ENCODE data around the gene LPIN1. TPM values are rescaled to one million over a fixed set of nuclear protein-coding genes. Genes with fewer than 3 reads are reported as not detected.
A peak's percentile ranks its signal among the peaks of the same experiment; 100 is the strongest.

LPIN1 gene
- total and polyA plus RNA-seq, 2 of the 13 experiments (the other 11 are each of a cell fraction or from before 2014, with no cell fraction given) = 9.7 to 19.4 TPM

DNA sequence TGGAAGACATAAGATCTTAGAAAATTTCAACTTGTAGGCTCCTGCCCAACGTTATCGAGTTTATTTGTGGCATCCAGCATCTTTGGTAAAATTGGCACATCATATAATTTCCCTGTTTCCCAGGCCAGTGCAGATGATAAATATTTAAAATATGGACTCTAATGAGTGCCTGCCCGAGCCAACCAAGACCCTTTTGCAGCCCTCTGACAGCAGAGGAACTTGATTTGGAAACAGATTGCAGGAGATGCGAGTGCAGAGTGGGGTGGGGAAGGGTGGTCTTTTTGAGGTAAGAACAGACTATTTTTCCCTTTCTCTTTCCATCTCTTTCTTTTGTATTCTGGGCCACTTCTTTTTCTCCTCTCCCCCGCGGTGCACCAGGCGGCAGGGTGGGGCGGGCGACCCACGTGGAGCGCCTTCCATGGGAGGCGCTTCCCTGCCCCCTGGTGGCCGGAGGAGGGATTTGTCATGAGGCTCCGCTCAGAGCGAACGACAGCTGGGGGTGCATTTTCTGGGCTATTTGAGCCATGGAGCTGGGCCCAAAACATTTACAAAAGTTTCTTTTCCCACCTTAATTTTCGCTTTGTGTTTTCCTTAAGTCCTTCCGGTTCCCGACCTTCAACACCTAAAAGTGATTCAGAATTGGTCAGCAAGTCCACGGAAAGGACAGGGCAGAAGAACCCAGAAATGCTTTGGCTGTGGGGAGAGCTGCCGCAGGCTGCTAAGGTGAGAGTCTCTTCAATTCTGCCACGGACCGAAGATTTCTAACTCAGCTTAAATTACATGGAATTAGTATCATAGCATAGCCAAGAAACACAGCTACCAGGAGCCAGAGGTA, 32.7 kb downstream of the LPIN1 start:
- FAIRE-seq (peak; percentile 71), DNase-seq (ENCODE audit: low spot score) (peak; percentile 62), ATAC-seq (peak; percentile 100)
- Histone ChIP-seq H3K79me2 (ENCODE audit: insufficient read depth, low read length) (no peaks in the 10 kb centered on the region), H3K9me3 (ENCODE audit: low read length) (no peaks in the 10 kb centered on the region), H3K4me2 (ENCODE audit: low read depth, low read length) (peak overlapping the region; percentile 61), H3K27ac (ENCODE audit: extremely low read length, insufficient read depth, low read length) (no peak overlapping the region), H3K27me3 (ENCODE audit: control insufficient read depth in 1 of 2, insufficient read depth in 2 of 2, low read length in 2 of 2) (no peaks in the 10 kb centered on the region), H4K20me1 (ENCODE audit: insufficient read depth, low read length) (no peaks in the 10 kb centered on the region), H3K4me1 (ENCODE audit: insufficient read depth, low read length) (peaks cover 9% of the 10 kb centered on the region; the same call in 1 of the 2 replicates), H3K9ac (ENCODE audit: insufficient read depth, low read depth, low read length) (no peak overlapping the region), H3K36me3 (replicated peaks in 1 of 2; ENCODE audit: control insufficient read depth in 1 of 2, insufficient read depth in 2 of 2, low read length in 2 of 2) (peaks cover 7 to 47% of the 10 kb centered on the region in 2 experiments; a peak in 4 of 5 replicates), H3K4me3 (replicated peaks in 1 of 3; ENCODE audit: insufficient read depth in 1 of 3, low read depth in 2 of 3, low read length in 3 of 3) (0 out of 6 replicates have a peak overlapping the region, but pooled peaks of 1 of the 3 experiments have one; percentile 8), H2AFZ (ENCODE audit: low read length) (no peak overlapping the region)
- intact Hi-C loops (cut with micrococcal nuclease; ENCODE audit: unreplicated experiment) (loop anchor here (1.0 kb wide), 3 partner anchors 41 to 91 kb away; no protein-coding TSS in a partner anchor), in situ Hi-C loops (cut with HindIII; ENCODE audit: extremely low pct_ligation_motif_present, low pct_unique_long_range_greater_than_20kb) (loop anchor here (5.0 kb wide), 1 partner anchor 37 kb away; no protein-coding TSS in a partner anchor)
- CTCF ChIA-PET (ENCODE audit: low intra/inter-chr PET ratio, low total read pairs) = interaction anchor here (1.0 to 3.5 kb wide), 7 partner anchors 35 to 97 kb away, joined by 3 to 31 read pairs (median 5); no protein-coding TSS in a partner anchor
- POLR2A ChIA-PET = interaction anchor here (1.3 kb wide), 1 partner anchor 35 kb away, joined by 3 read pairs; no protein-coding TSS in a partner anchor
- WGBS (ENCODE audit: low lambda C conversion rate) = 26% methylated on average over 23 of the region's 23 CpGs
- no TSS peak for BruUV-seq (replicated peaks)
- TF ChIP-seq, protein P1, sequence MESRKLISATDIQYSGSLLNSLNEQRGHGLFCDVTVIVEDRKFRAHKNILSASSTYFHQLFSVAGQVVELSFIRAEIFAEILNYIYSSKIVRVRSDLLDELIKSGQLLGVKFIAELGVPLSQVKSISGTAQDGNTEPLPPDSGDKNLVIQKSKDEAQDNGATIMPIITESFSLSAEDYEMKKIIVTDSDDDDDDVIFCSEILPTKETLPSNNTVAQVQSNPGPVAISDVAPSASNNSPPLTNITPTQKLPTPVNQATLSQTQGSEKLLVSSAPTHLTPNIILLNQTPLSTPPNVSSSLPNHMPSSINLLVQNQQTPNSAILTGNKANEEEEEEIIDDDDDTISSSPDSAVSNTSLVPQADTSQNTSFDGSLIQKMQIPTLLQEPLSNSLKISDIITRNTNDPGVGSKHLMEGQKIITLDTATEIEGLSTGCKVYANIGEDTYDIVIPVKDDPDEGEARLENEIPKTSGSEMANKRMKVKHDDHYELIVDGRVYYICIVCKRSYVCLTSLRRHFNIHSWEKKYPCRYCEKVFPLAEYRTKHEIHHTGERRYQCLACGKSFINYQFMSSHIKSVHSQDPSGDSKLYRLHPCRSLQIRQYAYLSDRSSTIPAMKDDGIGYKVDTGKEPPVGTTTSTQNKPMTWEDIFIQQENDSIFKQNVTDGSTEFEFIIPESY (CRISPR knock-in tag; IDR thresholded peaks at IDR 0.05) = 0 out of 2 replicates have a peak, but pooled peaks have one; percentile 29
- TF ChIP-seq ETV5 (CRISPR knock-in tag; IDR thresholded peaks at IDR 0.05; ENCODE audit: borderline replicate concordance) (peak; percentile 42; the same call in 1 of the 2 replicates), KDM2A (CRISPR knock-in tag; IDR thresholded peaks at IDR 0.05; ENCODE audit: borderline replicate concordance, low read depth) (peak; percentile 81; the same call in 1 of the 2 replicates), ZNF572 (CRISPR knock-in tag; IDR thresholded peaks at IDR 0.05) (peak; percentile 86), SALL2 (CRISPR knock-in tag; IDR thresholded peaks at IDR 0.05) (peak; percentile 51), STAG1 (CRISPR knock-in tag; IDR thresholded peaks at IDR 0.05) (peak; percentile 92), NFYC (CRISPR knock-in tag; IDR thresholded peaks at IDR 0.05) (no peak), KDM3A (CRISPR knock-in tag; IDR thresholded peaks at IDR 0.05; ENCODE audit: low read depth) (peak; percentile 79; the same call in 1 of the 2 replicates), HMGA1 (CRISPR knock-in tag; conservative IDR thresholded peaks at IDR 0.05) (no peak), BCL6 (CRISPR knock-in tag; IDR thresholded peaks at IDR 0.05) (0 out of 2 replicates have a peak, but pooled peaks have one; percentile 3), LCORL (IDR thresholded peaks at IDR 0.05) (no peak), LCORL (CRISPR knock-in tag; IDR thresholded peaks at IDR 0.05) (0 out of 2 replicates have a peak, but pooled peaks have one; percentile 32), ZSCAN25 (CRISPR knock-in tag; IDR thresholded peaks at IDR 0.05) (0 out of 2 replicates have a peak, but pooled peaks have one; percentile 35)
- TF ChIP-seq, protein P2, sequence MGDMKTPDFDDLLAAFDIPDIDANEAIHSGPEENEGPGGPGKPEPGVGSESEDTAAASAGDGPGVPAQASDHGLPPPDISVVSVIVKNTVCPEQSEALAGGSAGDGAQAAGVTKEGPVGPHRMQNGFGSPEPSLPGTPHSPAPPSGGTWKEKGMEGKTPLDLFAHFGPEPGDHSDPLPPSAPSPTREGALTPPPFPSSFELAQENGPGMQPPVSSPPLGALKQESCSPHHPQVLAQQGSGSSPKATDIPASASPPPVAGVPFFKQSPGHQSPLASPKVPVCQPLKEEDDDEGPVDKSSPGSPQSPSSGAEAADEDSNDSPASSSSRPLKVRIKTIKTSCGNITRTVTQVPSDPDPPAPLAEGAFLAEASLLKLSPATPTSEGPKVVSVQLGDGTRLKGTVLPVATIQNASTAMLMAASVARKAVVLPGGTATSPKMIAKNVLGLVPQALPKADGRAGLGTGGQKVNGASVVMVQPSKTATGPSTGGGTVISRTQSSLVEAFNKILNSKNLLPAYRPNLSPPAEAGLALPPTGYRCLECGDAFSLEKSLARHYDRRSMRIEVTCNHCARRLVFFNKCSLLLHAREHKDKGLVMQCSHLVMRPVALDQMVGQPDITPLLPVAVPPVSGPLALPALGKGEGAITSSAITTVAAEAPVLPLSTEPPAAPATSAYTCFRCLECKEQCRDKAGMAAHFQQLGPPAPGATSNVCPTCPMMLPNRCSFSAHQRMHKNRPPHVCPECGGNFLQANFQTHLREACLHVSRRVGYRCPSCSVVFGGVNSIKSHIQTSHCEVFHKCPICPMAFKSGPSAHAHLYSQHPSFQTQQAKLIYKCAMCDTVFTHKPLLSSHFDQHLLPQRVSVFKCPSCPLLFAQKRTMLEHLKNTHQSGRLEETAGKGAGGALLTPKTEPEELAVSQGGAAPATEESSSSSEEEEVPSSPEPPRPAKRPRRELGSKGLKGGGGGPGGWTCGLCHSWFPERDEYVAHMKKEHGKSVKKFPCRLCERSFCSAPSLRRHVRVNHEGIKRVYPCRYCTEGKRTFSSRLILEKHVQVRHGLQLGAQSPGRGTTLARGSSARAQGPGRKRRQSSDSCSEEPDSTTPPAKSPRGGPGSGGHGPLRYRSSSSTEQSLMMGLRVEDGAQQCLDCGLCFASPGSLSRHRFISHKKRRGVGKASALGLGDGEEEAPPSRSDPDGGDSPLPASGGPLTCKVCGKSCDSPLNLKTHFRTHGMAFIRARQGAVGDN (CRISPR knock-in tag; IDR thresholded peaks at IDR 0.05) = peak; percentile 74
- TF ChIP-seq, protein P3, sequence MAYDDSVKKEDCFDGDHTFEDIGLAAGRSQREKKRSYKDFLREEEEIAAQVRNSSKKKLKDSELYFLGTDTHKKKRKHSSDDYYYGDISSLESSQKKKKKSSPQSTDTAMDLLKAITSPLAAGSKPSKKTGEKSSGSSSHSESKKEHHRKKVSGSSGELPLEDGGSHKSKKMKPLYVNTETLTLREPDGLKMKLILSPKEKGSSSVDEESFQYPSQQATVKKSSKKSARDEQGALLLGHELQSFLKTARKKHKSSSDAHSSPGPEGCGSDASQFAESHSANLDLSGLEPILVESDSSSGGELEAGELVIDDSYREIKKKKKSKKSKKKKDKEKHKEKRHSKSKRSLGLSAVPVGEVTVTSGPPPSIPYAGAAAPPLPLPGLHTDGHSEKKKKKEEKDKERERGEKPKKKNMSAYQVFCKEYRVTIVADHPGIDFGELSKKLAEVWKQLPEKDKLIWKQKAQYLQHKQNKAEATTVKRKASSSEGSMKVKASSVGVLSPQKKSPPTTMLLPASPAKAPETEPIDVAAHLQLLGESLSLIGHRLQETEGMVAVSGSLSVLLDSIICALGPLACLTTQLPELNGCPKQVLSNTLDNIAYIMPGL (CRISPR knock-in tag; IDR thresholded peaks at IDR 0.05; ENCODE audit: borderline replicate concordance in 1 of 2, low read depth in 1 of 2) = peak in 1 of 2 experiments; percentile 53; a peak in 1 of 4 replicates
